GM19193 (cell line): ENCODE results near the gene BRCA2.

Source experiments
- POLR2A ChIP-seq: IDR thresholded peaks from 4 replicates; pipeline ENCODE4 v1.6.1; 2011; ENCODE audit not compliant: insufficient read depth, insufficient read length; ENCODE audit errors: extremely low read depth

BRCA2 gene

GRCh38 chr13:32448972-32449371 is 133.7 kb downstream of the BRCA2 start:
- no peak for TF ChIP-seq POLR2A
